K562 (cell line): ENCODE measurements around the gene SAMD10. TPM values are rescaled to one million over a fixed set of nuclear protein-coding genes. Genes with fewer than 3 reads are reported as not detected.

Experiments used
- CREM ChIP-seq: IDR thresholded peaks from 2 replicates; pipeline ENCODE4 v1.6.1; 2014; ENCODE audit warnings: antibody characterized with exemption, low read depth
- GTF2A2 ChIP-seq: IDR thresholded peaks from 2 replicates; pipeline ENCODE4 v1.6.1; 2016; ENCODE audit warnings: mild to moderate bottlenecking, missing genetic modification characterization, missing compliant biosample characterization
- HLTF ChIP-seq: fragments of 450-650 bp; IDR thresholded peaks from 2 replicates; pipeline ENCODE4 v1.6.1; 2016
- HMGN3 ChIP-seq: IDR thresholded peaks from 2 replicates; pipeline ENCODE4 v1.6.1; 2011; ENCODE audit warnings: borderline replicate concordance, low read depth, mild to moderate bottlenecking, mixed read lengths, low read length; ENCODE audit not compliant: insufficient read length; ENCODE audit errors: extremely low read depth
- KAT2B ChIP-seq: IDR thresholded peaks from one replicate; pipeline ENCODE4 v1.6.1; 2012; ENCODE audit warnings: low read depth, mild to moderate bottlenecking, control low read depth, inconsistent platforms, low read length, moderate library complexity
- MAFF ChIP-seq: IDR thresholded peaks from 2 replicates; pipeline ENCODE4 v1.6.1; 2012; ENCODE audit warnings: low read length, improper control_type of control experiment
- NR1H2 ChIP-seq: sonication (generic); formaldehyde crosslinking; IDR thresholded peaks from 2 replicates; pipeline ENCODE4 v1.4.0; 2020; ENCODE audit warnings: mild to moderate bottlenecking, missing genetic modification reagents
- NR2C1 ChIP-seq, 2 experiments: fragments of 450-650 bp; IDR thresholded peaks; 2 replicates each; pipeline ENCODE4 v1.6.1; 2017; ENCODE audit warnings: mild to moderate bottlenecking in 2 of 2, antibody characterized with exemption in 1 of 2, inconsistent platforms in 1 of 2, missing compliant biosample characterization in 1 of 2, missing genetic modification characterization in 1 of 2
- NR3C1 ChIP-seq: sonication (generic); formaldehyde crosslinking; IDR thresholded peaks from 2 replicates; pipeline ENCODE4 v1.8.1; 2022; ENCODE audit warnings: missing genetic modification reagents
- TAF15 ChIP-seq: fragments of 200-400 bp; formaldehyde crosslinking; IDR thresholded peaks from 2 replicates; pipeline ENCODE4 v1.6.1; 2017; ENCODE audit warnings: mild to moderate bottlenecking, low read depth, low read length, moderate library complexity
- TRIM24 ChIP-seq, 2 experiments: fragments of 450-650 bp; IDR thresholded peaks; 2 replicates each; pipeline ENCODE4 v1.6.1; 2016
- XRCC5 ChIP-seq: fragments of 200-400 bp; formaldehyde crosslinking; IDR thresholded peaks from 2 replicates; pipeline ENCODE4 v1.6.1; 2017; ENCODE audit warnings: low read depth, mild to moderate bottlenecking, low read length
- ZNF217 ChIP-seq: sonication (generic); formaldehyde crosslinking; IDR thresholded peaks from 2 replicates; pipeline ENCODE4 v1.8.0; 2022; ENCODE audit warnings: mild to moderate bottlenecking, missing genetic modification reagents
- ZNF408 ChIP-seq: fragments of 250-450 bp; sonication (Bioruptor Pico); IDR thresholded peaks from 2 replicates; pipeline ENCODE4 v1.4.0; 2020; ENCODE audit warnings: low read depth, mild to moderate bottlenecking, moderate library complexity
- ZNF696 ChIP-seq: fragments of 250-450 bp; sonication (Bioruptor Pico); conservative IDR thresholded peaks from 2 replicates; pipeline ENCODE4 v1.4.0; 2020; ENCODE audit warnings: mild to moderate bottlenecking, moderate library complexity
- ZNF707 ChIP-seq: fragments of 250-450 bp; sonication (Bioruptor Pico); conservative IDR thresholded peaks from 2 replicates; pipeline ENCODE4 v1.8.0; 2022; ENCODE audit warnings: inconsistent platforms, mild to moderate bottlenecking, moderate library complexity
- ZNF764 ChIP-seq: fragments of 250-450 bp; sonication (Bioruptor Pico); IDR thresholded peaks from 2 replicates; pipeline ENCODE4 v1.4.0; 2020; ENCODE audit warnings: low read depth, mild to moderate bottlenecking, moderate library complexity
- ZNF830 ChIP-seq: fragments of 250-450 bp; sonication (Bioruptor Pico); IDR thresholded peaks from 2 replicates; pipeline ENCODE4 v1.5.0; 2021; ENCODE audit warnings: mild to moderate bottlenecking
- polyA plus RNA-seq, 8 experiments: library from polyadenylated mRNA; depleted of rRNA in 4 of 8; stranded (reverse) in 5 of 8; unstranded in 3 of 8; fragments of >200 nt; fragmentation: Nextera tagmentation in 2 of 8; fragmentation: Illumina TruSeq in 1 of 8; extraction: Ambion mirVana in 2 of 8; extraction: Trizol in 1 of 8; gene quantifications; 2 replicates each; pipeline versions ENCODE4 v1.2.1 to v1.2.3, GENCODE V29; 2011 to 2014; ENCODE audit warnings: inconsistent platforms in 1 of 8, missing spikeins in 1 of 8
- total RNA-seq, 7 experiments: library from RNA; depleted of rRNA in 6 of 7; stranded (reverse); fragments of >200 nt in 6 of 7; fragmentation: Illumina TruSeq in 2 of 7; extraction: Trizol in 2 of 7; gene quantifications; 2 replicates each; pipeline versions ENCODE4 v1.2.1 to v1.2.3, GENCODE V29; 2011 to 2021; ENCODE audit warnings: low replicate concordance in 1 of 7
- TF ChIP-seq, protein P1 (sequence below): fragments of 250-450 bp; sonication (Bioruptor Pico); IDR thresholded peaks from 2 replicates; pipeline ENCODE4 v1.8.0; 2021; ENCODE audit warnings: moderate library complexity, mild to moderate bottlenecking, inconsistent platforms
- TF ChIP-seq, protein P2 (sequence below): fragments of 250-450 bp; sonication (Bioruptor Pico); IDR thresholded peaks from 2 replicates; pipeline ENCODE4 v1.4.0; 2020; ENCODE audit warnings: borderline replicate concordance
- TF ChIP-seq, protein P3 (sequence below): fragments of 450-650 bp; IDR thresholded peaks from 2 replicates; pipeline ENCODE4 v1.6.1; 2016; ENCODE audit warnings: missing biosample characterization, missing genetic modification characterization
- TF ChIP-seq, protein P4 (sequence below): fragments of 200-400 bp; formaldehyde crosslinking; IDR thresholded peaks from 2 replicates; pipeline ENCODE4 v1.6.1; 2017; ENCODE audit warnings: mild to moderate bottlenecking, low read depth, low read length, moderate library complexity
- TF ChIP-seq, protein P5 (sequence below): sonication (generic); formaldehyde crosslinking; IDR thresholded peaks from 2 replicates; pipeline ENCODE4 v1.8.0; 2022; ENCODE audit warnings: mild to moderate bottlenecking, low read depth, missing genetic modification reagents

The SAMD10 gene
- total and polyA plus RNA-seq, 9 of the 15 experiments (the other 6 are each of a cell fraction or from before 2014, with no cell fraction given) = 0.37 to 15.2 (median 4.8) TPM

DNA sequence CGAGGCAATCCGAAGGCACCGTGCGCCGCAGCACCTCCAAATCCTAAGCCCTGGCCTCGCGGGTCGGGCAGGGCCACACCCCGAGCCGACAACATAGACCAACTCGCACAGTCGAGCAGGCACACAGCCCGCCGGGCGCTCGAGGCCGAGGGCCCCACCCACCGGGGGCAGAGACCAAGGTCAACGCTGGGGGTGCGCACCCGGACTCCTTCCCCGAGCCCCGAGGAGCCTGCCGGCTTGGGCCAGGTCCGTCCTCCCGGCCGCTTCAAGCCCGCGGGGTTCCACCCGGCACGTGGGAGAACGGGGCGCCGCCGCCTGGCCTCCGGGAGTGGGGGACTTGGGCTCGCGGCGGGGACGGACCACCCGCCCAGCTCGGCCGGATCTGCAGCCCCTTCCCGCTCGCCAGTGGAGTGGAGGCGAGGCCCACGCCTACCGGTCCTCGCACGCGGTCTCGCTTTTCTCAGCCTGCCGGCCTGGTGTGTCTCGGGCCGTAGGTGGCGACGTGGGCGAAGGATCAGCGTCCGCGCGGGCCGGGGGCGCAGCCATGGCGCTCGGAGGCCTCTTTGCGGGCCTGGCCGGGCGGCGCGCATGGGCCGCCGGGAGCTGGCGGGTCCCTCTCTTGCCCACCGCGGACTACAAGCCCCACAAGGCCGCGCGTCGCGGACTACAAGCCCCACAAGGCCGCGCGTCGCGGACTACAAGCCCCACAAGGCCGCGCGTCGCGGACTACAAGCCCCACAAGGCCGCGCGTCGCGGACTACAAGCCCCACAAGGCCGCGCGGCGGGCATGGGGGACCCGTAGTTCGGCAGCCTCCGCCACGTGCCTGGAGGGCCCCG lies 23.4 kb downstream of the SAMD10 start, which contains the start of gene UCKL1 (continued):
- TF ChIP-seq CREM (peak; percentile 91), TAF15 (no peak), HLTF (no peak), ZNF408 (no peak), ZNF696 (CRISPR knock-in tag) (no peak), XRCC5 (peak; percentile 9; the same call in 1 of the 2 replicates), GTF2A2 (tag) (peak; percentile 39; the same call in 1 of the 2 replicates), KAT2B (no peak), ZNF217 (CRISPR knock-in tag) (no peak), ZNF830 (CRISPR knock-in tag) (no peak), TRIM24 (IDR thresholded peaks at IDR 0.05) (0 out of 4 replicates have a peak, but pooled peaks of 1 of the 2 experiments have one; percentile 24), ZNF764 (CRISPR knock-in tag) (no peak), ZNF707 (CRISPR knock-in tag) (no peak), NR3C1 (CRISPR knock-in tag) (peak; percentile 88), NR2C1 (IDR thresholded peaks at IDR 0.05) (no peak), NR2C1 (tag; IDR thresholded peaks at IDR 0.05) (peak; percentile 79), HMGN3 (peak; percentile 56), MAFF (no peak), NR1H2 (CRISPR knock-in tag) (peak; percentile 71; the same call in 1 of the 2 replicates)
- TF ChIP-seq, protein P1, sequence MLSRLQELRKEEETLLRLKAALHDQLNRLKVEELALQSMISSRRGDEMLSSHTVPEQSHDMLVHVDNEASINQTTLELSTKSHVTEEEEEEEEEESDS = no peak
- TF ChIP-seq, protein P2, sequence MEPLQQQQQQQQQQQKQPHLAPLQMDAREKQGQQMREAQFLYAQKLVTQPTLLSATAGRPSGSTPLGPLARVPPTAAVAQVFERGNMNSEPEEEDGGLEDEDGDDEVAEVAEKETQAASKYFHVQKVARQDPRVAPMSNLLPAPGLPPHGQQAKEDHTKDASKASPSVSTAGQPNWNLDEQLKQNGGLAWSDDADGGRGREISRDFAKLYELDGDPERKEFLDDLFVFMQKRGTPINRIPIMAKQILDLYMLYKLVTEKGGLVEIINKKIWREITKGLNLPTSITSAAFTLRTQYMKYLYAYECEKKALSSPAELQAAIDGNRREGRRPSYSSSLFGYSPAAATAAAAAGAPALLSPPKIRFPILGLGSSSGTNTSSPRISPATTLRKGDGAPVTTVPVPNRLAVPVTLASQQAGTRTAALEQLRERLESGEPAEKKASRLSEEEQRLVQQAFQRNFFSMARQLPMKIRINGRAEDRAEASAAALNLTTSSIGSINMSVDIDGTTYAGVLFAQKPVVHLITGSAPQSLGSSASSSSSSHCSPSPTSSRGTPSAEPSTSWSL (CRISPR knock-in tag) = no peak
- TF ChIP-seq, protein P3, sequence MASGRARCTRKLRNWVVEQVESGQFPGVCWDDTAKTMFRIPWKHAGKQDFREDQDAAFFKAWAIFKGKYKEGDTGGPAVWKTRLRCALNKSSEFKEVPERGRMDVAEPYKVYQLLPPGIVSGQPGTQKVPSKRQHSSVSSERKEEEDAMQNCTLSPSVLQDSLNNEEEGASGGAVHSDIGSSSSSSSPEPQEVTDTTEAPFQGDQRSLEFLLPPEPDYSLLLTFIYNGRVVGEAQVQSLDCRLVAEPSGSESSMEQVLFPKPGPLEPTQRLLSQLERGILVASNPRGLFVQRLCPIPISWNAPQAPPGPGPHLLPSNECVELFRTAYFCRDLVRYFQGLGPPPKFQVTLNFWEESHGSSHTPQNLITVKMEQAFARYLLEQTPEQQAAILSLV (tag) = no peak
- TF ChIP-seq, protein P4, sequence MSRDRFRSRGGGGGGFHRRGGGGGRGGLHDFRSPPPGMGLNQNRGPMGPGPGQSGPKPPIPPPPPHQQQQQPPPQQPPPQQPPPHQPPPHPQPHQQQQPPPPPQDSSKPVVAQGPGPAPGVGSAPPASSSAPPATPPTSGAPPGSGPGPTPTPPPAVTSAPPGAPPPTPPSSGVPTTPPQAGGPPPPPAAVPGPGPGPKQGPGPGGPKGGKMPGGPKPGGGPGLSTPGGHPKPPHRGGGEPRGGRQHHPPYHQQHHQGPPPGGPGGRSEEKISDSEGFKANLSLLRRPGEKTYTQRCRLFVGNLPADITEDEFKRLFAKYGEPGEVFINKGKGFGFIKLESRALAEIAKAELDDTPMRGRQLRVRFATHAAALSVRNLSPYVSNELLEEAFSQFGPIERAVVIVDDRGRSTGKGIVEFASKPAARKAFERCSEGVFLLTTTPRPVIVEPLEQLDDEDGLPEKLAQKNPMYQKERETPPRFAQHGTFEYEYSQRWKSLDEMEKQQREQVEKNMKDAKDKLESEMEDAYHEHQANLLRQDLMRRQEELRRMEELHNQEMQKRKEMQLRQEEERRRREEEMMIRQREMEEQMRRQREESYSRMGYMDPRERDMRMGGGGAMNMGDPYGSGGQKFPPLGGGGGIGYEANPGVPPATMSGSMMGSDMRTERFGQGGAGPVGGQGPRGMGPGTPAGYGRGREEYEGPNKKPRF = no peak
- TF ChIP-seq, protein P5, sequence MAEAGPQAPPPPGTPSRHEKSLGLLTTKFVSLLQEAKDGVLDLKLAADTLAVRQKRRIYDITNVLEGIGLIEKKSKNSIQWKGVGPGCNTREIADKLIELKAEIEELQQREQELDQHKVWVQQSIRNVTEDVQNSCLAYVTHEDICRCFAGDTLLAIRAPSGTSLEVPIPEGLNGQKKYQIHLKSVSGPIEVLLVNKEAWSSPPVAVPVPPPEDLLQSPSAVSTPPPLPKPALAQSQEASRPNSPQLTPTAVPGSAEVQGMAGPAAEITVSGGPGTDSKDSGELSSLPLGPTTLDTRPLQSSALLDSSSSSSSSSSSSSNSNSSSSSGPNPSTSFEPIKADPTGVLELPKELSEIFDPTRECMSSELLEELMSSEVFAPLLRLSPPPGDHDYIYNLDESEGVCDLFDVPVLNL (CRISPR knock-in tag) = peak; percentile 48
